Vagina (tissue), 2 donors: ENCODE measurements around the gene PPP2R2D.

Experiments used
- POLR2A ChIP-seq, 2 donors: fragments of 450-650 bp; IDR thresholded peaks; one replicate each; pipeline ENCODE4 v1.6.1; 2017; ENCODE audit warnings: antibody characterized with exemption in 2 of 2, mild to moderate bottlenecking in 2 of 2, moderate library complexity in 2 of 2
- POLR2AphosphoS5 ChIP-seq, 2 donors: sonication (generic); formaldehyde crosslinking; IDR thresholded peaks; one replicate each; pipeline ENCODE4 v1.9.0; 2017; ENCODE audit warnings: antibody characterized with exemption in 2 of 2, mild to moderate bottlenecking in 2 of 2, low read depth in 1 of 2; ENCODE audit not compliant: insufficient read depth in 1 of 2

DNA sequence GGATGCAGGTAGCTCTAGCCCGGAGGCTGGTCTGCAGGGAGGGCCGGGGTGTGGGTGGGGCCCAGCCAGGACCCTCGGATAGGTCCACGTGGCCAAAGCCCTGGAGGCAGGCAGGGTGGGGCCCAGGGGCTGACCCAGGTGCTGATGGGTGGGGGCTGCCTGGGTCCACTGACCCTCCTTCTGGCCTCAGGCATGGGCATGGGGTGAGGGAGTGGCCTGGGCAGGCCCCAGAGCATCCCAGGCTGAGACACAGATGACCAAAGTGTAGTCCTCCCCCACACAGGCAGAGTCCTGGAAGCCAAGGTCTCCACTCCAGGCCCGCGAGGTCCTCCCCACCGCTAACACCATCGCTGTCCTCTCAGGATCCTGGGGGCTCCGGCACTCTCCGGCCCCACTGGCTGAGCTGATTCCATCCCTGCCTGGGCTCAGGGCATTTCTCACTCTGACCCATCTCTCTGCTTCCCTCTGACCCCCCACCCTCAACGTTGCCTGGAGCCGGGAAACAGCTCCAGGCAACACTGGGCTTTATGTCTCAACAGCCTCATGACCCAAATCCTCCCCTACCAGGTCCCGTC is 20.7 kb upstream of the PPP2R2D start:
- TF ChIP-seq POLR2A (IDR thresholded peaks at IDR 0.05) (no peak), POLR2AphosphoS5 (IDR thresholded peaks at IDR 0.05; ENCODE audit: insufficient read depth in 1 of 2, low read depth in 1 of 2) (no peak)
